Measurements from ENCODE around the gene GAS7.

Gene GAS7

GRCh38 chr17:10182785-10183184 is 15.6 kb downstream of the GAS7 start:
- Histone ChIP-seq H4K20me1 (ENCODE audit: insufficient read depth, low read length) (no peaks in the 10 kb centered on the region), H3K27me3 (ENCODE audit: insufficient read depth, low read length) (no peaks in the 10 kb centered on the region)

GRCh38 chr17:10178506-10178991 is 19.9 kb downstream of the GAS7 start:
- no peaks in the 10 kb centered on the region for H3K79me2 ChIP-seq (ENCODE audit: insufficient read depth, low read length)
- H3K4me3 ChIP-seq (ENCODE audit: low read depth, low read length, poor library complexity, severe bottlenecking) = no peak overlapping the region
- no peaks in the 10 kb centered on the region for H3K27me3 ChIP-seq (ENCODE audit: insufficient read depth, low read length)
- no peaks in the 10 kb centered on the region for H4K20me1 ChIP-seq (ENCODE audit: insufficient read depth, low read length)
- H3K9me2 ChIP-seq (ENCODE audit: low read depth, low read length) = no peaks in the 10 kb centered on the region
- no peak overlapping the region for H2AFZ ChIP-seq (ENCODE audit: low read length)
- no peaks in the 10 kb centered on the region for H3K36me3 ChIP-seq (ENCODE audit: insufficient read depth, low read length)
- TF ChIP-seq CTCF (IDR thresholded peaks at IDR 0.05; ENCODE audit: low read length) = no peak
- TF ChIP-seq EZH2 (IDR thresholded peaks at IDR 0.05; ENCODE audit: borderline replicate concordance, low read length) = no peak
- no peaks in the 10 kb centered on the region for H3K9me3 ChIP-seq (ENCODE audit: low read length)
- no peak overlapping the region for H3K9ac ChIP-seq (ENCODE audit: low read length)
- H3K4me2 ChIP-seq (ENCODE audit: low read length) = no peak overlapping the region
- H3K4me1 ChIP-seq (ENCODE audit: insufficient read depth, low read length, severe bottlenecking) = no peaks in the 10 kb centered on the region
- no peaks in the 10 kb centered on the region for H3F3A ChIP-seq (ENCODE audit: insufficient read depth, low read length)
- no peak overlapping the region for H3K27ac ChIP-seq (ENCODE audit: low read depth, low read length, poor library complexity, severe bottlenecking)

More at GRCh38 chr17:10182785-10183184, 15.6 kb downstream of the GAS7 start:
- Histone ChIP-seq H3K4me1 (ENCODE audit: insufficient read depth, low read length, severe bottlenecking) (no peaks in the 10 kb centered on the region), H3K9me2 (ENCODE audit: low read depth, low read length) (no peaks in the 10 kb centered on the region), H3K4me2 (ENCODE audit: low read length) (no peak overlapping the region), H3K36me3 (ENCODE audit: insufficient read depth, low read length) (no peaks in the 10 kb centered on the region), H3K27ac (ENCODE audit: low read depth, low read length, poor library complexity, severe bottlenecking) (no peak overlapping the region), H3F3A (ENCODE audit: insufficient read depth, low read length) (no peaks in the 10 kb centered on the region), H3K9me3 (ENCODE audit: low read length) (no peaks in the 10 kb centered on the region), H3K9ac (ENCODE audit: low read length) (no peak overlapping the region), H3K79me2 (ENCODE audit: insufficient read depth, low read length) (no peaks in the 10 kb centered on the region), H2AFZ (ENCODE audit: low read length) (no peak overlapping the region), H3K4me3 (ENCODE audit: low read depth, low read length, poor library complexity, severe bottlenecking) (no peak overlapping the region)
- TF ChIP-seq EZH2 (IDR thresholded peaks at IDR 0.05; ENCODE audit: borderline replicate concordance, low read length) (no peak), CTCF (IDR thresholded peaks at IDR 0.05; ENCODE audit: low read length) (no peak)

- H3K4me3 ChIP-seq (ENCODE audit: low read depth, low read length, poor library complexity, severe bottlenecking) = no peak overlapping the region
- H2AFZ ChIP-seq (ENCODE audit: low read length) = no peak overlapping the region
- H3K9ac ChIP-seq (ENCODE audit: low read length) = no peak overlapping the region
- no peaks in the 10 kb centered on the region for H4K20me1 ChIP-seq (ENCODE audit: insufficient read depth, low read length)
- no peaks in the 10 kb centered on the region for H3K27me3 ChIP-seq (ENCODE audit: insufficient read depth, low read length)
- H3K79me2 ChIP-seq (ENCODE audit: insufficient read depth, low read length) = no peaks in the 10 kb centered on the region
- no peaks in the 10 kb centered on the region for H3K9me3 ChIP-seq (ENCODE audit: low read length)
- H3K9me2 ChIP-seq (ENCODE audit: low read depth, low read length) = no peaks in the 10 kb centered on the region
- no peaks in the 10 kb centered on the region for H3K36me3 ChIP-seq (ENCODE audit: insufficient read depth, low read length)
- H3K4me2 ChIP-seq (ENCODE audit: low read length) = no peak overlapping the region
- no peaks in the 10 kb centered on the region for H3K4me1 ChIP-seq (ENCODE audit: insufficient read depth, low read length, severe bottlenecking)
- H3K27ac ChIP-seq (ENCODE audit: low read depth, low read length, poor library complexity, severe bottlenecking) = no peak overlapping the region
- no peaks in the 10 kb centered on the region for H3F3A ChIP-seq (ENCODE audit: insufficient read depth, low read length)
- TF ChIP-seq EZH2 (IDR thresholded peaks at IDR 0.05; ENCODE audit: borderline replicate concordance, low read length) (no peak), CTCF (IDR thresholded peaks at IDR 0.05; ENCODE audit: low read length) (no peak)
These were observed 20.4 kb downstream of the GAS7 start for GRCh38 chr17:10177913-10178505.
